ENCODE data around the gene ZBED4. TPM values are rescaled to one million over a fixed set of nuclear protein-coding genes. Genes with fewer than 3 reads are reported as not detected.

The ZBED4 gene
- polyA plus RNA-seq, 1 experiment, result 6.3 TPM

DNA sequence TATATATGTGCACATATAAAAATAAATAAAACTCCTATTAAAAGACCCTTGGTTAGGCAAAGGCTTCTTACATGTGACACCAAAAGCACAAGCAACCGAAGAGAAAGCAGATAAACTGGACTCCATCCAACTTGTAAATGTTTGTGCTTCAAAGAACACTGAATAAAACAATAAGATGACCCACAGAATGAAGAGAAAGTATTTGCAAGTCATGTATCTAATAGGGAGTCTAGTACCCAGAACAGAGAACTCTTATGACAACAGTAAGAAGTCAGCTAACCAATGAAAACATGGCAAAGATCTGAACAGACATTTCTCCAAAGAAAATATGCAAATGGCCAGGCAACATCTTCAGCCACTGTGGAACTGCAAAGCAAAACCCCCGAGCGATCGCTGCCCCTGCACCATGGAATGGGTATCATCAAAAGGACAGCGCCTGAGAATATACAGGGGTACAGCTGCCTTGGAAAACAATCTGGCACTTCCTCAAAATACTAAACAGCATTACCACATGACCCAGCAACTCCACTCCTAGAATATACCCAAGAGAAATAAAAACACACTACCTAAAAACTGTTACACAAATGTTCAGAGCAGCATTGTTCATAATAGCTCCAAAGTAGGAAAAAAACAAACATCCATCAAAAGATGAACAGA lies 43.2 kb upstream of the ZBED4 start:
- no peak for DNase-seq (ENCODE audit: low read depth, low spot score)
- no peak overlapping the region for H3K27ac ChIP-seq (ENCODE audit: low read depth, low read length)
- peaks cover 4% of the 10 kb centered on the region; the same call in 1 of the 2 replicates for H3K9me3 ChIP-seq (ENCODE audit: control insufficient read depth, insufficient read depth, low read length)
- TF ChIP-seq, protein P1, sequence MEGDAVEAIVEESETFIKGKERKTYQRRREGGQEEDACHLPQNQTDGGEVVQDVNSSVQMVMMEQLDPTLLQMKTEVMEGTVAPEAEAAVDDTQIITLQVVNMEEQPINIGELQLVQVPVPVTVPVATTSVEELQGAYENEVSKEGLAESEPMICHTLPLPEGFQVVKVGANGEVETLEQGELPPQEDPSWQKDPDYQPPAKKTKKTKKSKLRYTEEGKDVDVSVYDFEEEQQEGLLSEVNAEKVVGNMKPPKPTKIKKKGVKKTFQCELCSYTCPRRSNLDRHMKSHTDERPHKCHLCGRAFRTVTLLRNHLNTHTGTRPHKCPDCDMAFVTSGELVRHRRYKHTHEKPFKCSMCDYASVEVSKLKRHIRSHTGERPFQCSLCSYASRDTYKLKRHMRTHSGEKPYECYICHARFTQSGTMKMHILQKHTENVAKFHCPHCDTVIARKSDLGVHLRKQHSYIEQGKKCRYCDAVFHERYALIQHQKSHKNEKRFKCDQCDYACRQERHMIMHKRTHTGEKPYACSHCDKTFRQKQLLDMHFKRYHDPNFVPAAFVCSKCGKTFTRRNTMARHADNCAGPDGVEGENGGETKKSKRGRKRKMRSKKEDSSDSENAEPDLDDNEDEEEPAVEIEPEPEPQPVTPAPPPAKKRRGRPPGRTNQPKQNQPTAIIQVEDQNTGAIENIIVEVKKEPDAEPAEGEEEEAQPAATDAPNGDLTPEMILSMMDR (IDR thresholded peaks at IDR 0.05; ENCODE audit: low read depth, low read length), result no peak
- no peaks in the 10 kb centered on the region for H3K27me3 ChIP-seq (ENCODE audit: control insufficient read depth, insufficient read depth, low read length)
- ChIA-PET POLR2A (no interaction called here), CTCF (no interaction called here)
- no peak overlapping the region for H3K4me3 ChIP-seq (ENCODE audit: low read depth, low read length)

DNA sequence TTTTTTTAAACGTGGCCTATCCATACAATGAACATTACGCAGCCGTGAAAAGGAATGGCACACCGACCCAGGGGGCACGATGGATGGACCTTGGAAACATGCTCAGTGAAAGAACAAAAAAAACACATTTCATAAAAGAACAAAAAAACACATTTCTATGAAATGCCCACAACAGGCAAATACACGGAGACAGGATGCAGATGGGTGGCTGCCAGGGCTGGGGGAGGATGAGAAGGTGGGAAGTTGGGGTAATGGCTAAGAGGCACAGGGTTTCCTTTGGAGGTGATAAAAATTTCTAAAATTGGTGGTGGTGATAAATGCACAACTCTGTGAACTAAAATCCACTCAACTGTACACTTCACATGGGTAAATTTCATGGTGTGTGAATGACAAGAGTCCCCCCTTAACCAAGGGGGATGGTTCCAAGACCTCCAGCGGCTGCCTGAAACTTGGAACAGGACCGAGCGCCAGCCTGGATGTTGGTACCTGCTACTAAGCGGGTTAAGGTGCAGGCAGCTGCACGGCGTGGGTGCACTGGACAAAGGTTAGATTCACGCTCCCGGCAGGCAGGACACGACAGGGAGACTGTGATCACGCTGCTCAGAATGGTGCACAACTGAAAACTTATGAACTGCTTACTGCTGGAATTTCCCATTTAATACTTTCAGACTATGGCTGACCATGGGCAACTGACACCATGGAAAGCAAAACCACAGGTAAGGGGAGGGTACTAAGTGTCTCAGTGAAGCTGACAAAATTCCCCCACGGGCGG lies 42.4 kb upstream of the ZBED4 start:
- no peak overlapping the region for H3K4me3 ChIP-seq (ENCODE audit: low read depth, low read length)
- ChIA-PET CTCF (no interaction called here), POLR2A (no interaction called here)
- no peaks in the 10 kb centered on the region for H3K27me3 ChIP-seq (ENCODE audit: control insufficient read depth, insufficient read depth, low read length)
- peaks cover 4% of the 10 kb centered on the region; the same call in 1 of the 2 replicates for H3K9me3 ChIP-seq (ENCODE audit: control insufficient read depth, insufficient read depth, low read length)
- no peak for DNase-seq (ENCODE audit: low read depth, low spot score)
- TF ChIP-seq, protein P1 (IDR thresholded peaks at IDR 0.05; ENCODE audit: low read depth, low read length), result no peak
- H3K27ac ChIP-seq (ENCODE audit: low read depth, low read length), result no peak overlapping the region

GRCh38 chr22:49812838-49813237 lies 40.8 kb upstream of the ZBED4 start:
- Histone ChIP-seq H3K9me3 (ENCODE audit: control insufficient read depth, insufficient read depth, low read length) (peaks cover 4% of the 10 kb centered on the region; the same call in 1 of the 2 replicates), H3K27me3 (ENCODE audit: control insufficient read depth, insufficient read depth, low read length) (no peaks in the 10 kb centered on the region), H3K27ac (ENCODE audit: low read depth, low read length) (no peak overlapping the region), H3K4me3 (ENCODE audit: low read depth, low read length) (no peak overlapping the region)
- DNase-seq (ENCODE audit: low read depth, low spot score), result no peak
- TF ChIP-seq, protein P1 (IDR thresholded peaks at IDR 0.05; ENCODE audit: low read depth, low read length), result no peak
- ChIA-PET CTCF (no interaction called here), POLR2A (no interaction called here)

- no peak overlapping the region for H3K27ac ChIP-seq (ENCODE audit: low read depth, low read length)
- TF ChIP-seq, protein P1 (IDR thresholded peaks at IDR 0.05; ENCODE audit: low read depth, low read length), result no peak
- no peak overlapping the region for H3K4me3 ChIP-seq (ENCODE audit: low read depth, low read length)
- H3K27me3 ChIP-seq (ENCODE audit: control insufficient read depth, insufficient read depth, low read length), result no peaks in the 10 kb centered on the region
- ChIA-PET CTCF (no interaction called here), POLR2A (no interaction called here)
- DNase-seq (ENCODE audit: low read depth, low spot score), result no peak
- H3K9me3 ChIP-seq (ENCODE audit: control insufficient read depth, insufficient read depth, low read length), result peaks cover 4% of the 10 kb centered on the region; the same call in 1 of the 2 replicates
Measured at GRCh38 chr22:49814164-49814686, 39.4 kb upstream of the ZBED4 start.

GRCh38 chr22:49814856-49815255 lies 38.8 kb upstream of the ZBED4 start:
- CTCF ChIA-PET, result no interaction called here
- Histone ChIP-seq H3K27ac (ENCODE audit: low read depth, low read length) (no peak overlapping the region), H3K27me3 (ENCODE audit: control insufficient read depth, insufficient read depth, low read length) (no peaks in the 10 kb centered on the region), H3K9me3 (ENCODE audit: control insufficient read depth, insufficient read depth, low read length) (peaks cover 4% of the 10 kb centered on the region; the same call in 1 of the 2 replicates), H3K4me3 (ENCODE audit: low read depth, low read length) (no peak overlapping the region)
- no peak for DNase-seq (ENCODE audit: low read depth, low spot score)
- POLR2A ChIA-PET, result no interaction called here
- TF ChIP-seq, protein P1 (IDR thresholded peaks at IDR 0.05; ENCODE audit: low read depth, low read length), result no peak

Measured in AG04450 (cell line).